CD4-positive, alpha-beta T cell treated with Interleukin-6 at 100 ng/mL for 8 hours (primary cell): ENCODE data around the gene UBE2E2.

ENCODE experiments used
- DNase-seq: peaks from one replicate; pipeline ENCODE4 v3.0.0-alpha.2; 2020; ENCODE audit warnings: mixed read lengths, low spot score

UBE2E2 gene

DNA sequence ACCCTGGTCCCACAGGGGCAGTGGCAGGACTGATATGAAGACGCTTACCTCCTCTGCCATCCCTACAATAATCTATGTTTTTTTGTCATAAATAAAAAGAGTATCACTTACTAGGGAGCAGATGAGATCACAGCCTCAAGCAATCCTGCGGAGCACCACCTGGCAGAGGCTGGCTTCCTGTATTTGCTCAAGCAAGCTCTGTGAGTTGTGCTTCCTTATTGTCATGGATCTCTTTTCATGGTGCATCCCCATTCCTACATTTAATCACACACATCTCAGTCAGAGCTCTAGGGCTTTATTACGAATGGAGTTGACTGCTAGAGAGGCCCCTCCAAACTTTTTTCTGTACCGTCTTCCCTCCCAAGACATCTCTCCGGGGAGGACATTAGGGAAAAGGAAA is 186.0 kb downstream of the UBE2E2 start:
- DNase-seq, result no peak

DNA sequence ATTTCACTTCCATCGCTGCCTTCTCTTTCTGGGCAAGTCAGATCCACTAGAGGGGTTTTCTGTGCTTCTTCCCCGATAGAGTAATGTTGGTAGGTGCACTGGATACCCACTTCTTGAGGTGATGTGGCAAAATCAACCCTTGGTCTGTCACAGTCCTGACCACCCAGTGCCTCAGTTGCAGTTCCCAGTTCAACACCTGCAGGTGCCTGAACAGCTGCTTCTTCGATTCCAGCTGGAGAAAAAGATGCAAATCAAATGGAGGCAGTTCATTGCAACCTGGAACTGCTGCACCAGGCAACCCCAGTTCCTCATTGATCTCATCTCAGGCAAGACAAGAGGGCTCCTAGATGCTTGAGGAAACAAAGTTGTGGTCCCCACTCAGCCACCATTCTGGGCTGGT is 186.6 kb downstream of the UBE2E2 start:
- no peak for DNase-seq

- DNase-seq, result no peak
Observed at GRCh38 chr3:23390446-23390845, 187.3 kb downstream of the UBE2E2 start.

DNA sequence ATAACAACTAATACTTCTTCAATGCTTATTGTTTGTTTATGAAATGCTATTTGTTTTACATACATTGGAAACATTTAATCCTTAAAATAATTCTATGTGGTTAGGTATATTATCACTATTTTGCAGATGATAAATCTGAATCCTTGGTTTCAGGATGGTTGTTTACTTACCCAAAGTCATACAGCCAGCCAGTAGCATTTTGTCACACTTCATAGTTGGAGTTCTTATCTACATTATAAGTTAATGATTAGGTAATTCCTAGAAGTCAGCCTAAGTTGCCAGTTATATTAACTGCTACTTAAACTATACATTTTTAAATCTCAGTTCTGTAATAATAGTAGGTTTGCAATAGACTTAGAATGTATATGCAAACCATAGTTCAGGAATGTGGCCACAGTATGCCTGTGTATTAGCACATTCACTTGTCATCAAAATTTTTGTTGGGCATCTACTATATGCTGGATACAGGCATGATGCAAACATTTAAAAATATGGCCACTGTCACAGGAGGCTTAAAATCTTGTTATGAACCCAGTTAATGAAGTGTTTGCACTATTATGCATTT is 187.9 kb downstream of the UBE2E2 start:
- DNase-seq, result no peak

DNA sequence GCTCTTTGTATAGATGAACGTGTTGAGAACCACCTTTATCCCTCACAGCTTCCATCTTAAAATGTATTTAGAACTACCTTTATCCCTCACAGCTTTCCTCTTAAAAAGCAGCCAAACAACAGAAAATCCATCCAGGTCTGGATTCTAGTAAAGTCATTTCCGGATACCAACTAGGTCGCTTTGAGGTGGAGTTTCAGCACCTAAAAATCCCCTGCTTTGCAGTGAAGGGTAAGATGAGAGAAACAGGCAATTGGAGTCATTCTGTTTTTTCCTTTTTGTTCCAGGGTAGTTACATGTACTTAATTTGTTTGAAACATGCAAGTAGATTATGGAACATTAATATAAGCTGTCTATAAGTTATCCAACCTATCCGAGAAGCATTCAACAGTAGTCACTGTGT is 192.0 kb downstream of the UBE2E2 start:
- no peak for DNase-seq

DNA sequence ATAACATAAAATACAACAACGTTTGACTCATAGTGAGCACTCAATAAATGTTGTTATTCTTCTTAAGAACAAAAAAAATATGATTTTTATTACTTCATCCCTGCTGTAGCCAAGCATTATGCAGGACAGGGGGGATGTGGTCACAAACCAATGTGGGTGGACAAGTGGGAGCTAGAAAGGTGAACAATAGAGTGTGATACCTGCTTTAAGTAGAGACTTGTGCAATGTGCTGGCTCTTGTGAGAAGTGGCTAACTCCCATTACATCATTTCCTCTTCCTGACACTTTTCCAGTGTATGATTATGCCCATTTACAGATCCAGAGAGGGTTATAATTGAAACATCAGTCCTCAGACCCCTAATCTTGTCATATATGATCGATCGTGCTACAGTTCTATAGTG is 193.6 kb downstream of the UBE2E2 start:
- DNase-seq, result no peak

- no peak for DNase-seq
Observed at GRCh38 chr3:23399221-23399620, 196.1 kb downstream of the UBE2E2 start.

DNA sequence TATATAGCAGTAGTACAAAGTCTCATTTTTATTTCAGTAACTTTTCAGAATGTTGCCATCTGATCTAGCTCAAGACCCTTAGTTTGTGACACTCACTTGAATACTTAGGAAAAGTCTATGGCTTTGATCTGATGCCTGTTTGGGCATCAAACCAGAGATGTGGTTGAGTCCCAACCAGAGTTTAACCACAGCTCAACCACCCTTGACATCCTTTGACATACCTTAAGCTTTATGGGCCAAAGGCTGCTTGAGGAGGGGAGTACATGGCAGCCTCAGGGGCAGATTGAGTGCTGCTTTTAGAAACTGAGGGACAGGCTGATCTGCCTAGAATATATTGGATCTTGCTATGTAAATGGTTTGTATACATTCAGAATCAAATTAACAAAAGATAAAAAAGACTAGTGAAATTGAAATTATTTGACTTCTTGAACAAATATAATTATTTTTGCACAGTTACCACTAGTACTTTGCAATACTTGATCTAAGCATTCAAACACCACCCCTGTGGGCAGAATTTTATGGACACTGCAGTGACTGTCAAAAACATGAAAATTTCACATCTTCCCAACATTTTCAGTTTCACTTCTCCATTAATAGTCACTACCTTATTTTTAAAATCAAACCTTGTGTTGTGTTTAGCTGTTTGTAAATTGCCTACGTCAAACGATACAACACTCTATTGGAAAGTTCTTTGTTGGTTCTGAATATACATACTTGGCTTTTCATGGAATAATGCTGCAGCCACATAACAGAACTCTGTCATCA is 199.8 kb downstream of the UBE2E2 start:
- no peak for DNase-seq

DNA sequence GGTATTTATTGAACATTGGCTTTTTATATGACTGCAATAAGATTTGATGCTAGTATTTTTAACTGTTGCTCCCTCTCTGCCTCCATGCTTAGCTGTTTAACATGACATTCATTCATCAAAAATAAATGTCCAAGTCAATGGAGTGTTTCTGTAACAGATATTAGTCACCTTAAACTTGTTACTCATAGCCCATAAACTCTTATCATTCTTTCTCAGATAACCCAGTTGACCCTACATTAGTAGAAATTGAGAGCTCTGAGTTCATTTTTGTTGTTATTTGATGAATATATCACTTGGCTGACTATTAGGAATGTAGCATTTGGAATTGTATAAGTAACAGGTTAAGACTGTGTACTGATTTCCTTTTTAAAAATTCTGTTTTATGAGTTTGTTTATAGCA is 201.1 kb downstream of the UBE2E2 start:
- DNase-seq, result no peak

DNA sequence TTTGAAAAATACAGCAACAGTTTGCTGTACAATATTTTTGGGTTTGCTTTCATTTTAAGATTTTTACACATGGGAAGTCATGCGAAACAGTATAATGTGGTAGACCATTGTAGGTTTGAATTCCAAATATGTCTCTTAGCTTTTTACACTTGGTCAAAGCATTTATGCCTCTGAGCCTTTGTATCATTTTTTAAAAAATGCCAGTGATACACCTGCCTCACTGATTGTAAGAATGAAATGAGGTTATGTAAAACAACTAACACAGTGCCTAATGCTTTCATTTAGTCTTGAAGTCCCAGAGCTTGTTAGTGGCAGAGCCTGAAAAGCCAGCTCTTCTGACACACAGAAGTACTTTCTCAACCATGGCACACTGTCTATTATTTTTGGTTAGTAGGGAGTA is 202.0 kb downstream of the UBE2E2 start:
- DNase-seq, result no peak

- DNase-seq, result no peak
Observed at GRCh38 chr3:23406601-23407000, 203.5 kb downstream of the UBE2E2 start.

GRCh38 chr3:23418026-23418425 is 214.9 kb downstream of the UBE2E2 start:
- no peak for DNase-seq

DNA sequence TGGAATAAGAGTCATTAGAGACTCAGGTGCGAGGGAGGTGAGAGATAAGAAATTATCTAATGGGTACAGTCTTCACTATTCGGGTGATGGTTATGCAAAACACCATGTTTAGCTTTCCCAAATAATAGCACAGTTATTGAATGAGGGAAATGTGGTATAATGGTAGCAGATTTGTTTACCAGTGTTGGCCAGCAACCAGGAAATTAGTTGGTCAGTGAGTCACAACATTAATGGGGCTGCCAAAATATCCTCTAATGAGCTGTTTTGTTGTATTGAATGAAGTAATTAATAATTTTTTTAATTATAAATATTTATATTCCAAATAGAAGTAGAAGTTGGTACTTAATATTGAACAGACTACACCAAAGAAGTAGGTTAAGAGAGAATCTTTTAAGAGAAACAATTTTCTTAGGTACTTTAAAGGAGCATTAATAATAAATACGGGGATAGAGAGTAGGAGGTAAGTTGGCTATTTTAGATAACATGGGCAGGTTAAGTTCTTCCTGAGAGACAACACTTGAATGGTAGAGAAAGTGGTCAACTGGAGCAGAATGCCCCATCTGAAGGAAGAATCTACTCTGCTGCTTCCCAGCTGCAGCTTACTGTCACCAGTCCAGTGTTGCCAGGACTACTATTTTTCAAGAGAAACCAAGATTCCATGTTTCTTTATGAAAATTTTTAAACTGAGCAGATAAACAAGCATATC is 218.8 kb downstream of the UBE2E2 start:
- DNase-seq, result no peak

DNA sequence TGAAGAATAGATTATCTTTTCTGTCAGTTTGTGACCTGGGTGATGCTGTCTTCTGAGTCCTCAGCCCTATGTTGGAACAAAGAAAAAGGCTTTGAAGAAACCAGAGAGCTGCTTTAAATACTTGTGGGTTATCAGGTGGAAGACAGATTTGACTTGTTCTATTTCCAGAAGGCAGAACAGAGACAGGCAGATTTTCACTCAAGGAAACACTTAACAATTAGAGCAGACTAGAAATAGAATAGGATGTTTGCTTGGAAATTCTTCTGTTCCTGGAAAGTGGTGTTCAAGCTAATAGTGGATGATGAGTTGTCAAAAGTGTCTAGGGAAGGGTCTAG is 219.4 kb downstream of the UBE2E2 start:
- DNase-seq, result no peak

GRCh38 chr3:23425410-23425809 is 222.3 kb downstream of the UBE2E2 start:
- DNase-seq, result no peak

DNA sequence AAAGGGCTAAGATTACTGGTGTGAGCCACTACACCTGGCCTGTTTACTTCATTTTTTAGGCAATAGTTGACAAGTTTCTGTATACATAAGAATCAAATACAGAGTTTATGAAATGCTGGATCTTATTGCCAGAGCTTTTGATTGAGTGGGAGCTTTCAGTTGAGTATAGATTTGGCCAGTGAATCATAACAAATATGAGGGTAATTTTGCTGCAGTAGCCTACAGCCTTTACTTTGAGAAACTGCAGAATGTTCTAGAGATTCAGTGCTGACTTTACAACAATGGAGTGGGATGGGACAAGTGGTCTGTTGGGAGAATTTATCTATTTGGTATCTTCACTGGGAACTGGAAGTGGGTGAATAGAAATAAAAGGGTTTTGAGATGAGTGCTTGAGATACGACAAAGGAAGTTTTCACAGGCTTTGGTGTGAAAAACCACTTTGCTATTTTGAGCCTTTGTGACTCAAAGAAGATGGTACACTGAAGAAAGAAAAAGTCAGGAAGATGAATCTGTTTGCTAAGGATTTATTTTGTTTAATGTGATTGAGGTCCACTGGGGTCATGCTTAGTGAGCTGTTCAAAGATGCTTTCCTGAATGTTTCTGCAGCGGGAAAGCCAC is 227.8 kb downstream of the UBE2E2 start:
- no peak for DNase-seq

- no peak for DNase-seq
Observed at GRCh38 chr3:23431764-23432163, 228.6 kb downstream of the UBE2E2 start.

GRCh38 chr3:23435318-23435717 is 232.2 kb downstream of the UBE2E2 start:
- no peak for DNase-seq

- DNase-seq, result no peak
Observed at GRCh38 chr3:23435904-23436303, 232.8 kb downstream of the UBE2E2 start.

DNA sequence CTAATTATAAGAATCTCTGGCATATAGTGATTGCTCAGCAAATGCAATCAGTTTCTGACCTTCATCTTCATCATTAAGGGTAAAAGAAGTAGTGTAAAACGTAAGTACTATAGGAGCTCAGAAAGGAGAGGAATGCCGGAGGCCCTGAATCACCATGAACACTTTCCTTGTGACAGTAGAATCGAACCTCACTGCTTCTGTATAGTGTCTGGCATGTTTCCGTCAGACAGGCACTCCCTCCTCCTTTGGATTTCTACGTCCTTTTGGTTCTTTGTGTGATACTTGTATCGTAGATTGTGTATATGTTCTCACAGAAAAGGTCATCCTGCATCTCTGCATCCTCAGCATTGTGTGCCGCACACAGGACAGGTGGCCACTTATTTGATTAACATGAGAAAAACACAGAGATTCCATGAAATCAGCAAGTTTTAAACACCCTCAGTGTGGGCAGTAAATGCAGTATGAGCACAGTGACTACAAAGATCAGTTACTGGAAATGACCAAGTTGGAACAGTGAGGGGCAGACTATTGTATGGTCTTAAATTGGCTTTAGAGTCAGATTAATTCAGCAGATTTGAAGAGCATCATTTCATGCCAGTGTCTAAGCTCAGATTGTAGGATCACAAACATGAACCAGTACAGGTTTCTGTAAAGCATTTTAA is 234.5 kb downstream of the UBE2E2 start:
- DNase-seq, result no peak

- no peak for DNase-seq
Observed at GRCh38 chr3:23438657-23439056, 235.5 kb downstream of the UBE2E2 start.

- no peak for DNase-seq
Observed at GRCh38 chr3:23439080-23439479, 236.0 kb downstream of the UBE2E2 start.
